SK-N-SH (cell line): ENCODE measurements around the gene MMS22L. TPM values are rescaled to one million over a fixed set of nuclear protein-coding genes. Genes with fewer than 3 reads are reported as not detected.

Source experiments
- CTCF ChIA-PET: fragments of 300-600, 350-600 bp; formaldehyde crosslinking; extraction: SDS; loops from one replicate; lab custom pipeline; 2021; lab: Yijun Ruan, JAX
- POLR2A ChIA-PET: fragments of 350-600 bp; sonication (Branson Sonifier 250); formaldehyde crosslinking; extraction: SDS; loops from one replicate; lab custom pipeline; 2020; ENCODE audit warnings: antibody characterized with exemption, inconsistent platforms; lab: Yijun Ruan, JAX
- DNase-seq: peaks from one replicate; pipeline ENCODE4 v3.0.0; 2012
- H2AFZ ChIP-seq: fragments of 200-600 bp; sonication (generic); 2 replicates; pipeline ENCODE4 v1.8.1; 2016; ENCODE audit warnings: antibody characterized with exemption, mild to moderate bottlenecking, low read depth
- H3F3A ChIP-seq: fragments of 200-600 bp; sonication (generic); replicated peaks from 2 replicates; pipeline ENCODE3; 2016; ENCODE audit warnings: antibody characterized with exemption, mild to moderate bottlenecking; ENCODE audit not compliant: insufficient read depth
- H3K27ac ChIP-seq, 2 experiments: fragments of 200-500 bp in 1 of 2; fragments of 200-600 bp in 1 of 2; sonication (Bioruptor generic) in 1 of 2; sonication (generic), shearing (Covaris generic) in 1 of 2; 2 replicates each; pipeline versions ENCODE4 v1.5.1 to v1.6.1; 2014 to 2016; ENCODE audit warnings: low read depth in 2 of 2, inconsistent platforms in 1 of 2, low read length in 1 of 2, mild to moderate bottlenecking in 1 of 2, mixed read lengths in 1 of 2
- H3K27me3 ChIP-seq: fragments of 200-600 bp; sonication (generic), shearing (Covaris generic); 2 replicates; pipeline ENCODE4 v1.6.1; 2016; ENCODE audit warnings: mixed run types; ENCODE audit not compliant: insufficient read depth
- H3K36me3 ChIP-seq, 2 experiments: fragments of 200-500 bp in 1 of 2; fragments of 200-600 bp in 1 of 2; sonication (Bioruptor generic) in 1 of 2; sonication (generic) in 1 of 2; replicated peaks in 1 of 2; 2 replicates each; pipeline versions ENCODE3 to v1.5.1; 2014 to 2016; ENCODE audit warnings: low read length in 1 of 2, mild to moderate bottlenecking in 1 of 2; ENCODE audit not compliant: insufficient read depth in 2 of 2, control insufficient read depth in 1 of 2
- H3K4me1 ChIP-seq, 2 experiments: fragments of 200-500 bp in 1 of 2; fragments of 200-600 bp in 1 of 2; sonication (Bioruptor generic) in 1 of 2; sonication (generic), shearing (Covaris generic) in 1 of 2; 2 replicates each; pipeline versions ENCODE4 v1.5.1 to v1.6.1; 2014 to 2016; ENCODE audit warnings: low read depth in 1 of 2, low read length in 1 of 2, mixed run types in 1 of 2; ENCODE audit not compliant: insufficient read depth in 2 of 2, control insufficient read depth in 1 of 2
- H3K4me2 ChIP-seq: fragments of 200-600 bp; sonication (generic), shearing (Covaris generic); 2 replicates; pipeline ENCODE4 v1.6.1; 2017; ENCODE audit warnings: mixed run types
- H3K4me3 ChIP-seq, 2 experiments: fragments of 200-500 bp in 1 of 2; fragments of 200-600 bp in 1 of 2; sonication (Bioruptor generic) in 1 of 2; sonication (generic), shearing (Covaris generic) in 1 of 2; 2 replicates each; pipeline versions ENCODE4 v1.5.1 to v1.8.1; 2014 to 2016; ENCODE audit warnings: low read depth in 2 of 2, inconsistent platforms in 1 of 2, low read length in 1 of 2, mild to moderate bottlenecking in 1 of 2, mixed read lengths in 1 of 2, moderate library complexity in 1 of 2
- H3K79me2 ChIP-seq: fragments of 200-600 bp; sonication (generic); 2 replicates; pipeline ENCODE4 v1.8.1; 2017; ENCODE audit warnings: mild to moderate bottlenecking; ENCODE audit not compliant: insufficient read depth
- H3K9ac ChIP-seq: fragments of 200-600 bp; sonication (generic); 2 replicates; pipeline ENCODE4 v1.6.1; 2017; ENCODE audit warnings: mixed run types
- H3K9me2 ChIP-seq: fragments of 200-600 bp; sonication (generic); 2 replicates; pipeline ENCODE4 v1.6.1; 2017; ENCODE audit warnings: mixed run types
- H3K9me3 ChIP-seq: fragments of 200-600 bp; sonication (generic); 2 replicates; pipeline ENCODE4 v1.6.1; 2017; ENCODE audit warnings: mixed run types, mild to moderate bottlenecking, moderate library complexity
- H4K20me1 ChIP-seq: fragments of 200-600 bp; sonication (generic); 2 replicates; pipeline ENCODE4 v1.6.1; 2017; ENCODE audit warnings: mild to moderate bottlenecking, mixed run types; ENCODE audit not compliant: insufficient read depth
- CHD2 ChIP-seq: fragments of 150-350 bp; IDR thresholded peaks from 2 replicates; pipeline ENCODE4 v1.6.1; 2018; ENCODE audit warnings: low read length; ENCODE audit not compliant: partially characterized antibody
- EZH2phosphoT487 ChIP-seq: fragments of 200-600 bp; sonication (generic); IDR thresholded peaks from 2 replicates; pipeline ENCODE4 v1.6.1; 2017; ENCODE audit warnings: low read depth, mixed run types, mild to moderate bottlenecking, antibody characterized with exemption, moderate library complexity, borderline replicate concordance
- FOXM1 ChIP-seq: IDR thresholded peaks from 2 replicates; pipeline ENCODE4 v1.4.0; 2012; ENCODE audit warnings: low read depth, mild to moderate bottlenecking
- MEF2A ChIP-seq: IDR thresholded peaks from 2 replicates; pipeline ENCODE4 v1.4.0; 2012; ENCODE audit warnings: low read depth, borderline replicate concordance
- NRF1 ChIP-seq: IDR thresholded peaks from 2 replicates; pipeline ENCODE4 v1.6.1; 2012; ENCODE audit warnings: low read depth, mild to moderate bottlenecking, low read length
- PBX3 ChIP-seq: IDR thresholded peaks from 2 replicates; pipeline ENCODE4; 2012
- POLR2AphosphoS5 ChIP-seq: IDR thresholded peaks from 2 replicates; pipeline ENCODE4 v1.6.1; 2012; ENCODE audit warnings: low read depth, low read length
- RCOR1 ChIP-seq: fragments of 150-350 bp; IDR thresholded peaks from 2 replicates; pipeline ENCODE4 v1.6.1; 2017; ENCODE audit warnings: antibody characterized with exemption, low read length
- RFX5 ChIP-seq: IDR thresholded peaks from 2 replicates; pipeline ENCODE4 v1.6.1; 2012; ENCODE audit warnings: mild to moderate bottlenecking, improper control_type of control experiment, low read length
- SIN3A ChIP-seq: IDR thresholded peaks from 2 replicates; pipeline ENCODE4 v1.6.1; 2012; ENCODE audit warnings: low read depth, mild to moderate bottlenecking, low read length, moderate library complexity, borderline replicate concordance
- SMC3 ChIP-seq: IDR thresholded peaks from 2 replicates; pipeline ENCODE4 v1.6.1; 2012; ENCODE audit warnings: low read depth, low read length, improper control_type of control experiment
- TCF12 ChIP-seq: IDR thresholded peaks from 2 replicates; pipeline ENCODE4 v1.4.0; 2012
- WGBS: methylation state at CpG from one replicate; pipeline ENCODE4 v1.1.6; 2017; ENCODE audit warnings: low lambda C conversion rate; 5-methylcytosine and 5-hydroxymethylcytosine counted together
- polyA plus RNA-seq, 3 experiments: library from polyadenylated mRNA; depleted of rRNA; stranded (reverse); fragments of >200 nt; gene quantifications; 2 replicates each; pipeline ENCODE4 v1.2.3, GENCODE V29; 2012
- TF ChIP-seq, protein P1 (sequence below): fragments of 200-600 bp; sonication (generic); IDR thresholded peaks from 2 replicates; pipeline ENCODE4 v1.6.1; 2017; ENCODE audit warnings: antibody characterized with exemption, mild to moderate bottlenecking, moderate library complexity

The MMS22L gene
- polyA plus RNA-seq, 1 of the 3 experiments (the other 2 are of a cell fraction): 4.3 TPM

GRCh38 chr6:97097068-97098047, 185.7 kb downstream of the MMS22L start (continued):
- TF ChIP-seq, protein P1, sequence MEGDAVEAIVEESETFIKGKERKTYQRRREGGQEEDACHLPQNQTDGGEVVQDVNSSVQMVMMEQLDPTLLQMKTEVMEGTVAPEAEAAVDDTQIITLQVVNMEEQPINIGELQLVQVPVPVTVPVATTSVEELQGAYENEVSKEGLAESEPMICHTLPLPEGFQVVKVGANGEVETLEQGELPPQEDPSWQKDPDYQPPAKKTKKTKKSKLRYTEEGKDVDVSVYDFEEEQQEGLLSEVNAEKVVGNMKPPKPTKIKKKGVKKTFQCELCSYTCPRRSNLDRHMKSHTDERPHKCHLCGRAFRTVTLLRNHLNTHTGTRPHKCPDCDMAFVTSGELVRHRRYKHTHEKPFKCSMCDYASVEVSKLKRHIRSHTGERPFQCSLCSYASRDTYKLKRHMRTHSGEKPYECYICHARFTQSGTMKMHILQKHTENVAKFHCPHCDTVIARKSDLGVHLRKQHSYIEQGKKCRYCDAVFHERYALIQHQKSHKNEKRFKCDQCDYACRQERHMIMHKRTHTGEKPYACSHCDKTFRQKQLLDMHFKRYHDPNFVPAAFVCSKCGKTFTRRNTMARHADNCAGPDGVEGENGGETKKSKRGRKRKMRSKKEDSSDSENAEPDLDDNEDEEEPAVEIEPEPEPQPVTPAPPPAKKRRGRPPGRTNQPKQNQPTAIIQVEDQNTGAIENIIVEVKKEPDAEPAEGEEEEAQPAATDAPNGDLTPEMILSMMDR: no peak
- TF ChIP-seq EZH2phosphoT487 (no peak), RFX5 (no peak)
- TF ChIP-seq, all 33 proteins: peak for 0

DNA sequence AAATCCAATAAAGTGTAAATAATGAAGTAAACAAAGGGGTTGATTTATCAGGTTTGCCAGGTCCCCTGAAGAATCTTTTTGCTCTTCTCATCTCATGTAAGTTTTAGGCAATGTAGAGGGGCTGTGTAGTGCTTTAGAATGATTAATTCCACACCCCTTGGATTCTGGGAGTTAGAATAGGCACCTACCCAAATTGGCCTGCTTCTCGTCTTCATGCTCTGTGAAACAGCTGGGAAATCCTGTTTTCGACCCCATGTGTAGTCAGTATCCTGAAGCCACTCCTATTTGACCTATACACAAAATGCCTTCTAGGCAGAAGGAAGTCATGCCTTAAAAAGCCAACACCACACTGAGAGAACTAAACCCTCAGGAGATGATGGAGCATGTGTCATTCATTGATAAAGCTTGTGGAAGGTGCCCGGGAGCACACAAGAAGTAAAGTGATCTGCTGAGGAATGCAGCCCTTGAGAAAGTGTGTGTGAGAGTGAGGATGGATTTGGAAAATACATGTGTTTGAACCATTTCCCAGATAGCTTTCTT, 187.6 kb downstream of the MMS22L start:
- H3K27ac ChIP-seq: no peak overlapping the region
- no peaks in the 10 kb centered on the region for H3K9me3 ChIP-seq
- no peak overlapping the region for H3K4me3 ChIP-seq
- TF ChIP-seq PBX3: no peak
- TF ChIP-seq TCF12: no peak
- TF ChIP-seq NRF1: no peak
- no peak for TF ChIP-seq FOXM1
- TF ChIP-seq SMC3: no peak
- TF ChIP-seq CHD2: no peak
- TF ChIP-seq RCOR1: no peak
- TF ChIP-seq POLR2AphosphoS5: no peak
- TF ChIP-seq MEF2A: no peak
- TF ChIP-seq SIN3A: no peak
- H3K79me2 ChIP-seq: no peaks in the 10 kb centered on the region
- ChIA-PET CTCF (interaction anchor here (1.5 to 1.8 kb wide), 3 partner anchors 10 to 18 kb away, joined by 4 to 5 read pairs (median 5); no protein-coding TSS in a partner anchor), POLR2A (no interaction called here)
- no peaks in the 10 kb centered on the region for H3K36me3 ChIP-seq
- no peaks in the 10 kb centered on the region for H3K9me2 ChIP-seq
- H3K9ac ChIP-seq: no peak overlapping the region
- no peak overlapping the region for H2AFZ ChIP-seq
- WGBS: 76% methylated on average over 3 of the region's 3 CpGs
- H3K4me1 ChIP-seq: peaks cover 0 to 3% of the 10 kb centered on the region in 2 experiments; a peak in 2 of 4 replicates
- H3K27me3 ChIP-seq: no peaks in the 10 kb centered on the region
- no peaks in the 10 kb centered on the region for H3F3A ChIP-seq
- no peaks in the 10 kb centered on the region for H4K20me1 ChIP-seq
- no peak for DNase-seq
- no peak overlapping the region for H3K4me2 ChIP-seq
